ENCODE measurements around the gene GOSR2. TPM values are rescaled to one million over a fixed set of nuclear protein-coding genes. Genes with fewer than 3 reads are reported as not detected.

GOSR2 gene
- total and polyA plus RNA-seq, 2 of the 13 experiments (the other 11 are each of a cell fraction or from before 2014, with no cell fraction given): 61.5 to 63.9 TPM

- TF ChIP-seq ZNF30 (CRISPR knock-in tag; IDR thresholded peaks at IDR 0.05) (no peak), THAP7 (CRISPR knock-in tag; IDR thresholded peaks at IDR 0.05) (peak; percentile 76; the same call in 1 of the 2 replicates), ZNF773 (CRISPR knock-in tag; IDR thresholded peaks at IDR 0.05; ENCODE audit: borderline replicate concordance) (no peak), STAT6 (CRISPR knock-in tag; IDR thresholded peaks at IDR 0.05; ENCODE audit: borderline replicate concordance) (peak; percentile 99), MTA1 (CRISPR knock-in tag; IDR thresholded peaks at IDR 0.05; ENCODE audit: borderline replicate concordance) (peak; percentile 74; the same call in 1 of the 2 replicates), NONO (IDR thresholded peaks at IDR 0.05) (no peak), NONO (CRISPR knock-in tag; conservative IDR thresholded peaks at IDR 0.05) (peak; percentile 98), ZNF841 (CRISPR knock-in tag; IDR thresholded peaks at IDR 0.05; ENCODE audit: borderline replicate concordance) (no peak), RBAK (CRISPR knock-in tag; IDR thresholded peaks at IDR 0.05) (peak; percentile 72; the same call in 1 of the 2 replicates), E2F1 (CRISPR knock-in tag; IDR thresholded peaks at IDR 0.05) (no peak), TOE1 (CRISPR knock-in tag; IDR thresholded peaks at IDR 0.05) (peak; percentile 69; the same call in 1 of the 2 replicates), MYC (CRISPR knock-in tag; IDR thresholded peaks at IDR 0.05; ENCODE audit: borderline replicate concordance) (peak; percentile 95), PPARG (CRISPR knock-in tag; conservative IDR thresholded peaks at IDR 0.05) (peak; percentile 38; the same call in 1 of the 2 replicates), ZNF790 (CRISPR knock-in tag; IDR thresholded peaks at IDR 0.05; ENCODE audit: borderline replicate concordance) (no peak), ZBTB14 (CRISPR knock-in tag; IDR thresholded peaks at IDR 0.05) (no peak), ZNF580 (CRISPR knock-in tag; IDR thresholded peaks at IDR 0.05; ENCODE audit: borderline replicate concordance, low read depth) (peak; percentile 98), PCBP1 (IDR thresholded peaks at IDR 0.05; ENCODE audit: borderline replicate concordance, low read depth, low read length) (peak; percentile 78), BATF2 (CRISPR knock-in tag; IDR thresholded peaks at IDR 0.05) (no peak), CTCF (CRISPR knock-in tag; IDR thresholded peaks at IDR 0.05) (no peak; the same call in 1 of the 2 replicates)
Observed at GRCh38 chr17:46922804-46923635, at the start of gene GOSR2 (continued).

Measured in HepG2 (cell line).